ENCODE measurements around the gene PRKN. TPM values are rescaled to one million over a fixed set of nuclear protein-coding genes. Genes with fewer than 3 reads are reported as not detected.

PRKN gene
- total and polyA plus RNA-seq, 8 donors = 0.82 to 7.2 (median 2.9) TPM

GRCh38 chr6:162387718-162388382, 339.7 kb downstream of the PRKN start:
- FAIRE-seq (no peak), ATAC-seq (no peak), DNase-seq (no peak)
- Histone ChIP-seq H3K27ac (no peak overlapping the region), H3K4me3 (no peak overlapping the region), H3K36me3 (no peaks in the 10 kb centered on the region), H3K27me3 (no peaks in the 10 kb centered on the region), H3K4me1 (peaks cover 0 to 14% (median 3%) of the 10 kb centered on the region in 3 donors), H3K9me3 (no peaks in the 10 kb centered on the region)
- WGBS, 2 donors = 89 to 91% methylated on average over 15 of the region's 15 CpGs
- intact Hi-C loops (cut with DNase I) = no loop called here
- TF ChIP-seq CTCF (IDR thresholded peaks at IDR 0.05) = no peak

- H3K4me3 ChIP-seq = no peak overlapping the region
- no peak overlapping the region for H3K27ac ChIP-seq
- FAIRE-seq (no peak), DNase-seq (no peak), ATAC-seq (no peak)
- 61 to 78% methylated on average over 4 of the region's 4 CpGs for WGBS, 2 donors
- no peaks in the 10 kb centered on the region for H3K9me3 ChIP-seq
- H3K36me3 ChIP-seq = no peaks in the 10 kb centered on the region
- intact Hi-C loops (cut with DNase I) = no loop called here
- H3K27me3 ChIP-seq = no peaks in the 10 kb centered on the region
- peaks cover 0 to 14% (median 3%) of the 10 kb centered on the region in 3 donors for H3K4me1 ChIP-seq
- no peak for TF ChIP-seq CTCF (IDR thresholded peaks at IDR 0.05)
Observed at GRCh38 chr6:162385980-162386379, 341.6 kb downstream of the PRKN start.

- WGBS, 2 donors = 47 to 55% methylated on average over 5 of the region's 5 CpGs
- TF ChIP-seq CTCF (IDR thresholded peaks at IDR 0.05) = no peak
- FAIRE-seq (no peak), ATAC-seq (no peak), DNase-seq (no peak)
- Histone ChIP-seq H3K36me3 (no peaks in the 10 kb centered on the region), H3K27me3 (no peaks in the 10 kb centered on the region), H3K4me1 (no peaks in the 10 kb centered on the region), H3K9me3 (no peaks in the 10 kb centered on the region), H3K4me3 (no peak overlapping the region), H3K27ac (no peak overlapping the region)
- intact Hi-C loops (cut with DNase I) = no loop called here
Observed at GRCh38 chr6:162379757-162380409, 347.7 kb downstream of the PRKN start.

GRCh38 chr6:162377735-162378134, 349.8 kb downstream of the PRKN start:
- no peak for DNase-seq
- Histone ChIP-seq H3K27ac (no peak overlapping the region), H3K4me3 (no peak overlapping the region), H3K9me3 (no peaks in the 10 kb centered on the region), H3K36me3 (no peaks in the 10 kb centered on the region), H3K4me1 (peaks cover 8 to 16% (median 10%) of the 10 kb centered on the region in 3 donors), H3K27me3 (no peaks in the 10 kb centered on the region)
- intact Hi-C loops (cut with DNase I) = no loop called here
- WGBS, 2 donors = 80 to 84% methylated on average over 7 of the region's 7 CpGs
- no peak for ATAC-seq
- FAIRE-seq = no peak
- no peak for TF ChIP-seq CTCF (IDR thresholded peaks at IDR 0.05)

- Histone ChIP-seq H3K27me3 (no peaks in the 10 kb centered on the region), H3K4me1 (peaks cover 8 to 17% (median 12%) of the 10 kb centered on the region in 3 donors), H3K4me3 (no peak overlapping the region), H3K9me3 (no peaks in the 10 kb centered on the region), H3K36me3 (no peaks in the 10 kb centered on the region), H3K27ac (peak overlapping the region; percentile 27 to 66 (median 48))
- no peak for TF ChIP-seq CTCF (IDR thresholded peaks at IDR 0.05)
- no peak for DNase-seq
- 32 to 40% methylated on average over 2 of the region's 2 CpGs for WGBS, 2 donors
- peak; percentile 42 to 78 (median 66) for ATAC-seq
- FAIRE-seq = no peak
- intact Hi-C loops (cut with DNase I) = no loop called here
Observed at GRCh38 chr6:162373868-162374267, 353.7 kb downstream of the PRKN start.

Measured in pancreas (tissue), 10 donors.